ENCODE data around the gene UNC5C.

UNC5C gene

GRCh38 chr4:95548738-95549245 is at the start of gene UNC5C:
Gene UNC5C (minus strand): TSS chr4:95548973.
- peak within 1 kb of the TSS; percentile 49 for H3K4me3 ChIP-seq (ENCODE audit: low read depth, low read length)
- TF ChIP-seq CTCF (IDR thresholded peaks at IDR 0.05; ENCODE audit: borderline replicate concordance, insufficient read depth, low read depth, low read length), result no peak

- no peak for TF ChIP-seq CTCF (IDR thresholded peaks at IDR 0.05; ENCODE audit: borderline replicate concordance, insufficient read depth, low read depth, low read length)
- H3K4me3 ChIP-seq (ENCODE audit: low read depth, low read length), result no peak overlapping the region
These were observed 47.9 kb upstream of the UNC5C start for GRCh38 chr4:95596676-95597075.

- TF ChIP-seq CTCF (IDR thresholded peaks at IDR 0.05; ENCODE audit: borderline replicate concordance, insufficient read depth, low read depth, low read length), result no peak
- no peak overlapping the region for H3K4me3 ChIP-seq (ENCODE audit: low read depth, low read length)
These were observed 45.9 kb upstream of the UNC5C start for GRCh38 chr4:95594629-95595028.

GRCh38 chr4:95594013-95594412 is 45.2 kb upstream of the UNC5C start:
- TF ChIP-seq CTCF (IDR thresholded peaks at IDR 0.05; ENCODE audit: borderline replicate concordance, insufficient read depth, low read depth, low read length), result no peak
- H3K4me3 ChIP-seq (ENCODE audit: low read depth, low read length), result no peak overlapping the region

GRCh38 chr4:95591278-95591677 is 42.5 kb upstream of the UNC5C start:
- TF ChIP-seq CTCF (IDR thresholded peaks at IDR 0.05; ENCODE audit: borderline replicate concordance, insufficient read depth, low read depth, low read length), result no peak

GRCh38 chr4:95590615-95591014 is 41.8 kb upstream of the UNC5C start:
- TF ChIP-seq CTCF (IDR thresholded peaks at IDR 0.05; ENCODE audit: borderline replicate concordance, insufficient read depth, low read depth, low read length), result no peak
- H3K4me3 ChIP-seq (ENCODE audit: low read depth, low read length), result no peak overlapping the region

More at GRCh38 chr4:95591278-95591677, 42.5 kb upstream of the UNC5C start:
- H3K4me3 ChIP-seq (ENCODE audit: low read depth, low read length), result no peak overlapping the region

GRCh38 chr4:95585016-95585695 is 36.4 kb upstream of the UNC5C start:
- no peak for TF ChIP-seq CTCF (IDR thresholded peaks at IDR 0.05; ENCODE audit: borderline replicate concordance, insufficient read depth, low read depth, low read length)
- H3K4me3 ChIP-seq (ENCODE audit: low read depth, low read length), result no peak overlapping the region
